Upper lobe of left lung (tissue), 4 donors: ENCODE measurements around the gene LARGE1.

Experiments
- POLR2A ChIP-seq, 4 donors: fragments of 450-650 bp; IDR thresholded peaks; one replicate each; pipeline ENCODE4 v1.5.1; 2016 to 2017; ENCODE audit warnings: antibody characterized with exemption in 4 of 4, mild to moderate bottlenecking in 2 of 4
- TF ChIP-seq, protein P1 (sequence below), 6 experiments: fragments of 450-650 bp in 4 of 6; fragments of 200-600 bp in 2 of 6; sonication (generic) in 2 of 6; IDR thresholded peaks; one replicate each; pipeline ENCODE4 v1.5.1; 2016 to 2019; ENCODE audit warnings: antibody characterized with exemption in 6 of 6

DNA sequence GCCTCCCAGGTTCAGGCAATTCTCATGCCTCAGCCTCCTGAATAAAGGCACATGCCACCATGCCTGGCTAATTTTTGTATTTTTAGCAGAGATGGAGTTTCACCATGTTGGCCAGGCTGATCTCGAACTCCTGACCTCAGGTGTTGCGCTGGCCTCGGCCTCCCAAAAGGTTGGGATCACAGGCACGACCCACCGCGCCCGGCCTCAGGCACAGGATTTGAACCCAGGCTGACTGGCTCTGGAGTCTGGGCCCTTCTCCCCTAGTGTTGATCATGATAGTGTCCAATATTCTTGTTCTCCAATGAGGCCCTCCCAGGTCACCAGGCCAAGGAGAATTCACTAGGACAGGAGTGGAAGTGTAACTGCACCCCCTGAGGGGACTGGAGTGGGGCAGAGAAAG lies 401.9 kb downstream of the LARGE1 start:
- TF ChIP-seq, protein P1, sequence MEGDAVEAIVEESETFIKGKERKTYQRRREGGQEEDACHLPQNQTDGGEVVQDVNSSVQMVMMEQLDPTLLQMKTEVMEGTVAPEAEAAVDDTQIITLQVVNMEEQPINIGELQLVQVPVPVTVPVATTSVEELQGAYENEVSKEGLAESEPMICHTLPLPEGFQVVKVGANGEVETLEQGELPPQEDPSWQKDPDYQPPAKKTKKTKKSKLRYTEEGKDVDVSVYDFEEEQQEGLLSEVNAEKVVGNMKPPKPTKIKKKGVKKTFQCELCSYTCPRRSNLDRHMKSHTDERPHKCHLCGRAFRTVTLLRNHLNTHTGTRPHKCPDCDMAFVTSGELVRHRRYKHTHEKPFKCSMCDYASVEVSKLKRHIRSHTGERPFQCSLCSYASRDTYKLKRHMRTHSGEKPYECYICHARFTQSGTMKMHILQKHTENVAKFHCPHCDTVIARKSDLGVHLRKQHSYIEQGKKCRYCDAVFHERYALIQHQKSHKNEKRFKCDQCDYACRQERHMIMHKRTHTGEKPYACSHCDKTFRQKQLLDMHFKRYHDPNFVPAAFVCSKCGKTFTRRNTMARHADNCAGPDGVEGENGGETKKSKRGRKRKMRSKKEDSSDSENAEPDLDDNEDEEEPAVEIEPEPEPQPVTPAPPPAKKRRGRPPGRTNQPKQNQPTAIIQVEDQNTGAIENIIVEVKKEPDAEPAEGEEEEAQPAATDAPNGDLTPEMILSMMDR (IDR thresholded peaks at IDR 0.05): no peak
- no peak for TF ChIP-seq POLR2A (IDR thresholded peaks at IDR 0.05)
